T-helper 17 cell (primary cell): ENCODE results near the gene TDRD5. TPM values are rescaled to one million over a fixed set of nuclear protein-coding genes. Genes with fewer than 3 reads are reported as not detected.
"Not testable (repeated sequence)": the region's sequence is repeated elsewhere in the genome, so short reads cannot be mapped to it uniquely, and the experiment has no call there.

Source experiments
- ATAC-seq: fragments of 150-1000 bp; cut with Tn5 transposase; 2 replicates; pipeline ENCODE4 v1.10.0; 2021; ENCODE audit warnings: mild to moderate bottlenecking, moderate library complexity
- DNase-seq, 3 donors: peaks; one replicate each; pipeline versions ENCODE4 v3.0.0 to v3.0.0-alpha.2; 2020 to 2021
- H3K9me3 ChIP-seq: one replicate; pipeline ENCODE4 v1.7.0; 2013; ENCODE audit warnings: low read length, mild to moderate bottlenecking; ENCODE audit not compliant: control insufficient read depth, poor library complexity, severe bottlenecking
- H3K27ac Mint-ChIP-seq: one replicate; pipeline ENCODE4 v1.8.0; 2022; ENCODE audit warnings: mild to moderate bottlenecking, moderate library complexity, mixed read lengths
- H3K27me3 Mint-ChIP-seq: one replicate; pipeline ENCODE4 v1.8.0; 2022; ENCODE audit warnings: mixed read lengths
- H3K36me3 Mint-ChIP-seq: one replicate; pipeline ENCODE4 v1.8.0; 2022; ENCODE audit warnings: low read depth, mixed read lengths
- H3K4me1 Mint-ChIP-seq: one replicate; pipeline ENCODE4 v1.8.0; 2022; ENCODE audit warnings: mild to moderate bottlenecking, mixed read lengths
- H3K4me3 Mint-ChIP-seq: one replicate; pipeline ENCODE4 v1.8.0; 2022; ENCODE audit warnings: mild to moderate bottlenecking, moderate library complexity, mixed read lengths
- total RNA-seq, 4 donors: library from RNA in 2 of 4; stranded (reverse) in 2 of 4; gene quantifications; one replicate each; pipeline ENCODE4 v1.2.3 and lab custom pipeline; 2022 to 2026

TDRD5 gene
- total RNA-seq, 2 donors from 2014 or later = not detected

DNA sequence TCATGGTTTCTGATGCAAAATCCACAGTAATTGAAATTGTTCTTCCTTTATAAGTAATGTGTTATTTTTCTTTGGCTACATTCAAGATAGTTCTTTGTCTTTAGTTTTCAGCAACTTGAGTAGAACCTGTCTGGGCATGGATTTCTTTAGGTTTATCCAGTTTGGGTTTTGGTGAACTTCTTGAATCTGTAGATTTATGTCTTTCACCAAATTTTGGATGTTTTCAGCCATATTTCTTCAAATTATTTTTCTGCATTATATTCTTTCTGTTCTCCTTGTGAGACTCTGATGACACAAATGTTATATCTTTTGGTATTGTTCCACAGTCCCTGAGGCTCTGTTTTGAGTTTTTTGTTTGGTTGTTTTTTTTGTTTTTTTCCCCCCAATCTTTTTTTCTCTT, 69.4 kb downstream of the TDRD5 start:
- no peak overlapping the region for H3K4me3 Mint-ChIP-seq
- H3K27me3 Mint-ChIP-seq = peaks cover 4% of the 10 kb centered on the region
- H3K27ac Mint-ChIP-seq = no peak overlapping the region
- DNase-seq = no peak
- no peak for ATAC-seq
- H3K9me3 ChIP-seq = no peaks in the 10 kb centered on the region
- H3K36me3 Mint-ChIP-seq = no peaks in the 10 kb centered on the region
- H3K4me1 Mint-ChIP-seq = no peaks in the 10 kb centered on the region

DNA sequence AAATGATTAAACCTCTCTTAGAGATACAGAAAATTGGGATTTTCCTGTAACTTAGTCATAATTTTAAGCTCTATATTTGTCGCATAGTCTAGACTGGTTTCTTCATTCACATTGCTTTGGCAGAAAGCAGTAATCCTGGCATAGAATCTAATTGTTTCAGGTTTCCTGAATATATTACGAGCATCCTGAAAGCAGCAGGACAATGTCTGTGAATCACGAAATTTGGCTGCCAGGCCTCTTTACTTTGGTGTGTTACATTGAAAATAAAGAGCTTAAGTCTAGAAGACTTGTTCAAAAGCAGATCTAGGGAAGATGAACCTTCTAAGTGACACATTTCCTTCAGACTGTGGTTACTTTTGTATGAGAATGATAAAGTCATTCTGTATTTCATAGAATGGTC, 72.2 kb downstream of the TDRD5 start:
- H3K36me3 Mint-ChIP-seq = no peaks in the 10 kb centered on the region
- H3K27me3 Mint-ChIP-seq = peaks cover 15% of the 10 kb centered on the region
- H3K9me3 ChIP-seq = no peaks in the 10 kb centered on the region
- DNase-seq = no peak
- no peak overlapping the region for H3K4me3 Mint-ChIP-seq
- no peaks in the 10 kb centered on the region for H3K4me1 Mint-ChIP-seq
- ATAC-seq = no peak
- no peak overlapping the region for H3K27ac Mint-ChIP-seq

DNA sequence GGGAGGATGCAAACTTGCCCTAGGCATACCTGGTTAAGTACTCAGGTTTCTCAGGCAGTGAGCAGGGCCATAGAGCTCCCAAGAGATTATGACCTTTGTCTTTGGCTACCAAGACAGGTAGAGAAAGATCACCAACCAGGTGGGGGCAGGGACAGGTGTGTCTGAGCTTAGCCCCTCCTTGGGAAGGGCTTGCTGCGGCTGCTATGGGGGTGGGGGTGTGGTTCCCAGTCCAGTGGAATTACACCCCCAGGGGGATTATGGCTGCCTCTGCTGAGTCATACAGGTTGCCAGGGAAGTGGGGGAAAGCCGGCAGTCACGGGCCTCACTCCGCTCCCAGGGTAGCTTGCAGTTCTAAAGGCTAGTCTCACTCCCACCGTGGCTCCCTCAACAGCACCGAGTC, 86.2 kb downstream of the TDRD5 start:
- peaks cover 26% of the 10 kb centered on the region for H3K27me3 Mint-ChIP-seq
- ATAC-seq (no peak), DNase-seq (no peak)
- no peak overlapping the region for H3K4me3 Mint-ChIP-seq
- no peaks in the 10 kb centered on the region for H3K9me3 ChIP-seq
- H3K27ac Mint-ChIP-seq = no peak overlapping the region
- H3K36me3 Mint-ChIP-seq = no peaks in the 10 kb centered on the region
- H3K4me1 Mint-ChIP-seq = no peaks in the 10 kb centered on the region

- DNase-seq, H3K27ac Mint-ChIP-seq, H3K4me1 Mint-ChIP-seq, H3K4me3 Mint-ChIP-seq, ATAC-seq, H3K36me3 Mint-ChIP-seq, H3K9me3 ChIP-seq: not testable (repeated sequence)
- peaks cover 43% of the 10 kb centered on the region for H3K27me3 Mint-ChIP-seq
These were observed 102.9 kb downstream of the TDRD5 start for GRCh38 chr1:179694530-179694929.

GRCh38 chr1:179702946-179703539, 111.4 kb downstream of the TDRD5 start:
- no peak overlapping the region for H3K27ac Mint-ChIP-seq
- no peaks in the 10 kb centered on the region for H3K9me3 ChIP-seq
- DNase-seq (no peak), ATAC-seq (no peak)
- no peak overlapping the region for H3K4me3 Mint-ChIP-seq
- H3K4me1 Mint-ChIP-seq = no peaks in the 10 kb centered on the region
- H3K36me3 Mint-ChIP-seq = no peaks in the 10 kb centered on the region
- H3K27me3 Mint-ChIP-seq = peaks cover 6% of the 10 kb centered on the region

DNA sequence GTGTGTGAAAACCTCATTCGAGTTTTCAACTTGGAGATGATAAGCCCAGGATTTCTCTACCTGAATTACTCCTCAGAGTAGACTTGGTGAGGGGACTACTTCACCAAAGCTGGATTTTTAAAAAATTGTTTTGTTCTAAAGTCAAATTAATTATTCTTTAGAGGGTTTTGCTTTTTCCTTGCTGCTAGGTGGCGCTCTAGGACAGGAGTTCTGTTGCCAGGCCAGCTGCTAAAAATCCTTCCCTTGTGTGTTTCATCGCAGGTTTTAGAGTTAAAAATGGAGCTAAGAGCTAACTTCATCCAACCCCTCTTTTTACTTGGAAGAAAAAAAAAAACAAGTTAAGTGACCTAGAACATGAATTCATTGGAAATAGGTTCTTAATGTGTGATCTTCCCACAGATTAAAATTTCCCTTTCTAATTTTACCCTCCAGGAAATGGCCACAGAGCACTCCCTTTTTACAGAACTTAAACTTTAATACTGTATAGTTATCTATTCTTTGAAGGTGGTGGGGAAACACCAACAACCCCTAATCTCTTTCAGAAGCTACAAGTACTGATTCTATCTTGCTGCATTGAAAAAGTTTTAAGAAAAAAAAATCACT, 114.8 kb downstream of the TDRD5 start:
- Mint-ChIP-seq H3K36me3 (no peaks in the 10 kb centered on the region), H3K4me1 (peaks cover 13% of the 10 kb centered on the region), H3K27me3 (peaks cover 6% of the 10 kb centered on the region), H3K27ac (peak overlapping the region; percentile 99), H3K4me3 (no peak overlapping the region)
- ATAC-seq (no peak), DNase-seq (peak; percentile 21 to 54 (median 26))
- H3K9me3 ChIP-seq = no peaks in the 10 kb centered on the region

- H3K27me3 Mint-ChIP-seq = peaks cover 6% of the 10 kb centered on the region
- H3K27ac Mint-ChIP-seq = peak overlapping the region; percentile 99
- H3K9me3 ChIP-seq = no peaks in the 10 kb centered on the region
- H3K4me1 Mint-ChIP-seq = peaks cover 13% of the 10 kb centered on the region
- no peaks in the 10 kb centered on the region for H3K36me3 Mint-ChIP-seq
- ATAC-seq (no peak), DNase-seq (no peak)
- H3K4me3 Mint-ChIP-seq = no peak overlapping the region
These were observed 115.8 kb downstream of the TDRD5 start for GRCh38 chr1:179707406-179707805.

DNA sequence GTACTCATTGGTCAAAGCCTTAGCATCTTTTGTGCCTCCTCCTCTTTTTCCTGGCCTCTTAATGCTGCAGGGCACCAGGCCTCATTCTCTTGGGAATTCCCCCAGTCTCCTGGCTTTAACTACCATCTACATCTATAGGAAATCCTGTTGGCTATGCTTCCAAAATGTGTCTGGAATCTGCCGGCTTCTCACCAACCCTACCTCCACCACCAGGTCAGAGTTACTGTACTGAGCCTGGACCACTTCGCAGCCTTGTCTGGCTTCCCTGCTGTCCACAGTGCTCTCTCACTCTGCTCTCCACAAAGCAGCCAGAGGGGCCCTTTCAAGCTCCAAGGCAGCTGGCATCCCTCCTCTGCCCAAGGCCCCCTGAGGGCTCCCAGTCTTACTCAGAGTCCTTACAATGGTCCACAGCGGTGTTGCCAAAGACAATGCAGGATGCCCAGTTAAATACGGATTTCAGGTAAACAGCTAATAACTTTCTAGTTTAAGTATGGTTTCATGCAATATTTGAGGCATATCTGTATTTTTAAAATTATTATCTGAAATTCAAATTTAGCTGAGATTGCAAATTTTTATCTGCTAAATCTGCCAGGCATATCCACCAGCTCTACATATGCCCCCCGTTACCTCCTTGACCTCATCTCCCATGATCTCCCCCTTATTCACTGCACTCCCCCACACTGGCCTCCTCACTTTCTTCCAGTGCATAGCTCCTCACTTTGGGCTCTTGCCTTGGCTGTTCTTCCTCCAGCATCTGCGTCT, 117.0 kb downstream of the TDRD5 start:
- Mint-ChIP-seq H3K27ac (peak overlapping the region; percentile 99), H3K4me3 (no peak overlapping the region), H3K36me3 (no peaks in the 10 kb centered on the region), H3K27me3 (no peaks in the 10 kb centered on the region), H3K4me1 (peaks cover 13% of the 10 kb centered on the region)
- H3K9me3 ChIP-seq = no peaks in the 10 kb centered on the region
- ATAC-seq = no peak
- DNase-seq = no peak

DNA sequence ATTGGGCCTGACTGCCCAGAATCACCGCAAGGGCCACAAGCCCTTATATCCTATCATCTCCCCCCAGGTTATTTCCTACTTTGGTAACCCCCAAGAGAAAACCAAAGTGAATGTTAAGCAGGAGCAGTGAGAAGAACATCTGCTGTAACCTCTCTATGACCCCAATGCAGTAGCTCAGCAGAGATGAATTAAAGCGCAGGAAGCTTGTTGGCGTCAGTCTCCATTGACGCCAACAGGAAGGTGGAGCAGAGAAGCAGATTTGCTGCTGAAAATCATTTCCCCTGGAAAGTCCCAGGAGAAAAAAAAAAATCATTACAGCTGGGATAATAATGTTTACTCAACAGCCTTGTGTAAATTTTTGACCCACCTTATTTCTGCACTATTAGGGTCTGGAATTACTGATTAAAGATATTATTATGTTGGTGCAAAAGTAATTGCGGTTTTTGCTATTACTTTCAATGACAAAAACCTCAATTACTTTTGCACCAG, 118.3 kb downstream of the TDRD5 start:
- Mint-ChIP-seq H3K27ac (peak overlapping the region; percentile 99), H3K4me1 (peaks cover 13% of the 10 kb centered on the region), H3K27me3 (no peaks in the 10 kb centered on the region), H3K36me3 (no peaks in the 10 kb centered on the region), H3K4me3 (peak overlapping the region; percentile 60)
- H3K9me3 ChIP-seq = peaks cover 3% of the 10 kb centered on the region
- ATAC-seq (peak; percentile 95), DNase-seq (peak in 2 of 3 donors; percentile 36 to 40)

GRCh38 chr1:179714159-179714558, 122.5 kb downstream of the TDRD5 start:
- H3K9me3 ChIP-seq = peaks cover 9% of the 10 kb centered on the region
- H3K4me1 Mint-ChIP-seq = peaks cover 7% of the 10 kb centered on the region
- H3K36me3 Mint-ChIP-seq = no peaks in the 10 kb centered on the region
- H3K27ac Mint-ChIP-seq = no peak overlapping the region
- no peaks in the 10 kb centered on the region for H3K27me3 Mint-ChIP-seq
- no peak for DNase-seq
- no peak overlapping the region for H3K4me3 Mint-ChIP-seq
- ATAC-seq = no peak

DNA sequence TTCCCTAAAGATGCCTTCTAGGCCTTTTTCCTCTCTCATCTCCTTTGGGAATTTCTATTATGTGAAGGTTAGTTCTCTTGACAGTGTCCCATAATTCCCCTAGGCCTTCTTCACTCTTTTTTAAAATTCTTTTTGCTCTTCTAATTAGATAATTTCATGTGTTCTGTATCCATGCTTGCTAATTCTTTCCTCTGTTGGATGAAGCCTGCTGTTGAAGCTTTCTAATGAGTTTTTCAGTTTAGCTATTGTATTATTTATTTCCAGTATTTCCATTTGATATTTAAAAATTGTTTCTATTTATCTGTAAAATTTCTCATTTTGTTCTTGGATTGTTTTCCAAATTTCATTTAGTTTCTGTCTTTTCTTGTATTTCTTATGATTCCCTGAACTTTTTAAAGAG, 123.0 kb downstream of the TDRD5 start:
- Mint-ChIP-seq H3K4me3 (no peak overlapping the region), H3K27ac (no peak overlapping the region), H3K27me3 (no peaks in the 10 kb centered on the region), H3K36me3 (no peaks in the 10 kb centered on the region), H3K4me1 (peaks cover 2% of the 10 kb centered on the region)
- no peak for ATAC-seq
- peaks cover 9% of the 10 kb centered on the region for H3K9me3 ChIP-seq
- DNase-seq = no peak

DNA sequence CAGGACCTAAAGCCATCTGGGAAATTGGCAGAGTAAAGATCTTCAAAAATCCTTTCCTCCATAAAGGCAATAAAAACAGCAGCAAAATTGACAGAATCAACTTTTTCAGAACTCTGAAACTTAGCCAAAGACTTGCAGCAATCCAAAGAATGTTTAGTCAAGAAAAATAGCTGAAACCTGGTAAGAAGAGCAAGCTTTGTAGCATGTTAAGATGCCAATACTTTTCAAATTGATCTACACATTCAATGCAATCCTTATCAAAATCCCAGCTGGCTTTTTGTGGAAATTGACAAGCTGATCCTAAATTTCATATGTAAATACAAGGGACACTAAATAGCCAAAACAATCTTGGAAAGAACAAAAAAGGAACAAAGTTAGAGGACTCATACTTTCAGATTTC, 127.6 kb downstream of the TDRD5 start:
- Mint-ChIP-seq H3K4me1 (no peaks in the 10 kb centered on the region), H3K27me3 (no peaks in the 10 kb centered on the region), H3K27ac (no peak overlapping the region), H3K36me3 (no peaks in the 10 kb centered on the region), H3K4me3 (no peak overlapping the region)
- H3K9me3 ChIP-seq = peaks cover 9% of the 10 kb centered on the region
- ATAC-seq = no peak
- DNase-seq = no peak

DNA sequence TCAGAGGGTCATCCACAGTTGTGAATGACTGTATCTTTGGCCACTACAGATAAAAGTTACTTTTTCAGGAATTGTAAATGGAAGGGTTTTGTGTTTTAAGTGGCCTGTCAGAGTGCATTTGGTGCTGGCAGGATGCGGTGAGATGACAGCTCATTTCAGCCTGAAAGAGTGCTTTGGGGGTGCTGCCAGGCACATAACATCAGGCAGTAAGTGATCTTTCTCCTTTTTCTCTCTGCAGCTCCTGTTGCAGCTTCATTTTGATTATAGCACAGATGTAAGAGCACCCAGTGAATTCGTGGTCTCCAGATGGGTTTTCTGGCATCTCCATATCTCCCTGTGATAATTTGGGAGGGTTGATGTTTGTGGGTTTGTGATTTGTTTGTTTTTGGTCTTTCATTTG, 136.6 kb downstream of the TDRD5 start:
- DNase-seq (no peak), ATAC-seq (no peak)
- Mint-ChIP-seq H3K4me3 (no peak overlapping the region), H3K27me3 (peaks cover 18% of the 10 kb centered on the region), H3K27ac (no peak overlapping the region), H3K36me3 (no peaks in the 10 kb centered on the region), H3K4me1 (no peaks in the 10 kb centered on the region)
- no peaks in the 10 kb centered on the region for H3K9me3 ChIP-seq
